C4-2B (cell line): ENCODE results near the gene TUBA1B.

Source experiments
- CTCF ChIP-seq: fragments of 450-650 bp; conservative IDR thresholded peaks from 2 replicates; pipeline ENCODE4 v1.5.1; 2017; ENCODE audit warnings: mild to moderate bottlenecking
- ZFX ChIP-seq: fragments of 450-650 bp; IDR thresholded peaks from 2 replicates; pipeline ENCODE4 v1.6.1; 2017

- TF ChIP-seq CTCF, result peak; percentile 96
- no peak for TF ChIP-seq ZFX
These were observed 42.9 kb downstream of the TUBA1B start for GRCh38 chr12:49088150-49088931.
